Activated CD8-positive, alpha-beta memory T cell treated with anti-CD3 and anti-CD28 coated beads, Interleukin-2, amount 50 U/mL, for 48 hours (primary cell): Measurements from ENCODE around the gene TMCO5A.

Experiments used
- DNase-seq: peaks from one replicate; pipeline ENCODE4 v3.0.0-alpha.2; 2020

Gene TMCO5A

DNA sequence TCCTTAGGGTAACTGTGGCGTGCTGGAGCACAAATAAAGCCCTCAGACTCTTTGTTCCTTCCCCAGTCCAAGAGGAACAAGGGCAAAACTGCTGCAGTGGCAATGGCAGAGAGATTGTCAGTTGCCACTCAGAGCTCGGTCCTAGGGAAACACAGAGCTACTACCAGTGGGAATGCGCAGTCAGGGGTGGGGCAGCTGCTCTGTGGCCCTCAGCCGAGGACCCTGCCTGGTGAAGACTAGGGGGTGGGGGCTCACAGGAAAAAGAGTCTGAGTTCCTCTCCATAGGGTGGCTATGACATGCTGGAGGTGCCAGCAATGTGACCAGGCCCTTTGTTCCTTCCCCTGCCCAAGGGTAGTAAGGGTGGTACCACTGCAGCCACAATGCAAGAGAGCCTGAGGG lies 43.8 kb downstream of the TMCO5A start:
- no peak for DNase-seq

DNA sequence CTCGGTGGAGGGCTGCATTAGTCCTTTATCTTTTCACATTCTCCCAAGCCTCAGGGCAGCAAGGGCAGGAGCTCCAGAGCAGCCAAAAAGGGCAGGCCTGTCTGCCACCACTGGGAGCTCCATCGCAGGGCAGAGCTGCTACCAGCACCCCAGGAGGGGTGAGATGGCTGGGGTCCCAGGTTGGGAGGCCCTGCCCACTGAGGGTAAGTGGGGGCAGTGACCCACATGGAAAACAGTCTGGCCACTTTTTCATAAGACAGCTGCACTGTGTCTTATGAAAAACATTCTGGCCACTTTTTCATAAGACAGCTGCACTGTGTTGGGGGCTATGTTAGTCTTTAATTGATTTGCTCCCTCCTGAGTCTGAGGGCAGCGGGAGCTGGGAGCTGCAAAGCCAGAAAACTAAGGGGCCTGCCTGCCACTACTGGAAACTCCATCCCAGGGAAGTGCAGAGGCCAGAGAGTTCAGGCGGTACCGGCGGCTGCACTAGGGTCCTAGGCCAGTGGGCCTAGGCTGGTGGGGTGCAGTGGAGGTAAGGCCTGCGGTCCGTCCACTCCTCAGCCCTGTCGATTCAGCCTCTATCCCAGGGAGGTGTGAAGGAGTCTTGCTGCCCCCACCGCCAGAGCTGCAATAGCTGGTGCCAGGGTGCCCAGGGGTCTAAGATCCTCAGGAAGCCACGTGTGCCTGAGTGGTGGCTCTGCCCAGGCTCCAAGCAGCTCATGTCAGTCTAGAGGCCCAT lies 45.4 kb downstream of the TMCO5A start:
- no peak for DNase-seq

DNA sequence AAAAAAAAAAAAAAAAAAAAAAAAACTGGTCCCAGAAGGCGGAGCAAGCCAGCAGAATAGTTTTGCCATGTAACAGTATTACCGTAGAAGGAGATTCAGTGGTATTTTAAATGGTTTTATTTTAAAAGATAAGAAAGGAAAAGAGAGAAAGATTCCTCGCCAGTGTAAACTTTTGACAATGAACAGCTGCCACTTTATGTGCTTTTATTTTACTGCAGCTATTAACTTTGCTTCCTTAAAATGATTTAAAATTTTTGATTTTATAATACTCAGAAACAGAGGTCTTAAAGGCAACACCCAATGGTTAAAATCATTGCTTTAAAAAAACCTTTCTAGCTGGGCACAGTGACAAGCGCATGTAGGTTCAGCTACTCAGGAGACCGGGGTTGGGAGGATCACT lies 46.8 kb downstream of the TMCO5A start:
- DNase-seq, result no peak

DNA sequence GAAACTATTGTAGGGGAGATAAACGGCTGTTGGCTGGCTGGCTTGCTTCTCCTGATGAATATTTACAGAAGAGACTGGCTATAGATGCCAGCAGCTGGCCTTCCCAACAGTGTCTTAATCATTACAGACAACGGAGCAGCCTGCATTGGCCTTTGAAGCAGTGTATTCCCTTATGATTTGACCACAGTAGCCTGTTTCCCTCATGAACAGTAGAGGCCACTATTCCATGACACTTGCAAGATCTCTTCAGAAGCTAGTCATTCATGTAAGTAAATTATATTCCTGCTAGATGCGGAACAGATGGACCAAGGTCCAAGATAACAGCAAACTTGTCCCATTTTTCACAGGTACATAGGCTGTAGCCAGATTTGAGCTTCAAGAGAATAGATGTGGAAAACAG lies 47.3 kb downstream of the TMCO5A start:
- no peak for DNase-seq

DNA sequence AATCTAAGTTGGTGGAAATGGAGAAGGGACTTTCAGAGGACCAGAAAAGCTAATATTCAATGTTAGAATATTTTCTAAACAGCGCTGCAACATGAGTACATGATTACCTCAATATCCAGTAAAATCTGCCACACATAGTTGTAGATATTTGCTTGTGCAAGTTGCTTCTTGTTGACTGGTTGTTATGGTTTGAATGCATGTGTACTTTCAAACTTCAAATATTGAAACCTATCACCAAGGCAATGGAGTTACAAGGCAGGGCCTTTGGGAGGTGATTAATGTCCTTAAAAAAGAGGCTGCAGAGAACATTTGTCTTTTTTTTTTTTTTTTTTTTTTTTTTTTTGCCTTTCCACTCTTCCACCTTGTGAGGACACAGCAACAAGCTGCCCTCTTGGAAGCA lies 49.9 kb downstream of the TMCO5A start:
- no peak for DNase-seq

GRCh38 chr15:37995461-37996347 lies 61.3 kb downstream of the TMCO5A start:
- no peak for DNase-seq
